ENCODE results near the gene TNIP1.

Gene TNIP1

DNA sequence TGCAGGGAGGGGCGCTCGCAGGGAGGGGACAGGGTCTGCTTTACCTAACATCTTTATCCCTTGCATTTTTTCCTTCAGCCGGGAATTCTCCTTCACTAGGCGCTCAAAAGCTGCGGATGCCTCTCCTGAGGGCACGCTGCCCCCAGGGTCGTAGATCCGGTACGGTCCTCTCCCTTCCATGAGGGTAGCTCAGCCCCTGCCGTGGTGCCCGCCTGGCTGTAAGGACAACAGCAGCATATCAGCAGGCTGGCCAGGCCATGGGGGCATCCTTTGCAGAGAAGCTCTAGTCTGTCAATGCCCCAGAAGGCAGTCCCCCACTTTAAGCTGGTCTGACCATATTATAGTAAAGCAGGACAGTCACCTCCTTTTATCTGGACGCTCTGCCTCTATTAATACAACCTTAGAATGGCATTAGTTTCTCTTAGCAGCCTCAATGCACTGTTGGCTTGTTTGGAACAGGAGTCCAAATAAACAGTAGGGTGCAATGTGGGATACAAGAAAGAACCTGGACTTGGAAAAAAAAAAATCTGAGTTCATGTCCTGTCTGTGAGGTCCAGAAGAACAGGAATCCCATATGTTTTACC is 15.8 kb downstream of the TNIP1 start:
- DNase-seq (ENCODE audit: low read depth), result no peak

DNA sequence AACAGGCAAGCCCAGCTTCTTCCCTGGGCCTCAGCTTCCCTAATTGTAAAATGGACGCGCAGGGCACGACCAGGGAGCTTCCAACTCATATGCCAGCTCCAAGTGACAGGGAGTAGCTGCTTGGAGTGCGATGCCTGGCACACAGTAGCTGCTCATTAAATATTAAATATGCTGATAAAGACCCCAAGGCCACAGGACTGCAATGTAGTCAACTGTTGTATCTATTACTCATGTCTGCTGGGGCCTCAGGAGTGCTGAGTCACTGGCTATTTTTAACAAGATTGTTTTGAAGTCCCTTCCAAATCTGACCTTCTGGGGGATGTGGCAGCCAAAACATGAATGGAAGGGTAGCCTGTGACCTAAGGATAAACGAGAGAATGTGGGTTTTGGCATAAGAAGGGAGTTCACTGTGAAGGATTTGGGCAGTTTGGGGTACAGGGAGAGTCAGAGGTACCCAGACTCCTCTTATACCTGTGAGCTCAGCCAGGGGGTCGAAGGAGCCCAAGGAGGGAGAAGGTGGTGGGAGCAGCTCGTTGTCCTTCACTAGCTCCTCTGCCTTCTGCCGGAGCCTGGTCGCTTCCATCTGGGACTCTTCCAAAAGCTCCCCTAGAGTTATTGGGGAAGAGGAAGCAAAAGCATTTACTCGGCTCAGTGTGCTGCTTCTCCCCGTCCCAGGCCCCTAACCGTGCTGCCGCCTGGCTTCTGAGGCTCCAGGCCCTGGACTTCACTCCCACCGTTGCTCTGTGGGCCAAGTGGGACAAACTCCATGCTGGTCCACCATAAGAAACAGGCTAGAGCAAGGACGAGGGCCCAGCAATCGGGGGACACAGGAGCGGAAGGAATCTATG is 17.5 kb downstream of the TNIP1 start:
- no peak for DNase-seq (ENCODE audit: low read depth)

DNA sequence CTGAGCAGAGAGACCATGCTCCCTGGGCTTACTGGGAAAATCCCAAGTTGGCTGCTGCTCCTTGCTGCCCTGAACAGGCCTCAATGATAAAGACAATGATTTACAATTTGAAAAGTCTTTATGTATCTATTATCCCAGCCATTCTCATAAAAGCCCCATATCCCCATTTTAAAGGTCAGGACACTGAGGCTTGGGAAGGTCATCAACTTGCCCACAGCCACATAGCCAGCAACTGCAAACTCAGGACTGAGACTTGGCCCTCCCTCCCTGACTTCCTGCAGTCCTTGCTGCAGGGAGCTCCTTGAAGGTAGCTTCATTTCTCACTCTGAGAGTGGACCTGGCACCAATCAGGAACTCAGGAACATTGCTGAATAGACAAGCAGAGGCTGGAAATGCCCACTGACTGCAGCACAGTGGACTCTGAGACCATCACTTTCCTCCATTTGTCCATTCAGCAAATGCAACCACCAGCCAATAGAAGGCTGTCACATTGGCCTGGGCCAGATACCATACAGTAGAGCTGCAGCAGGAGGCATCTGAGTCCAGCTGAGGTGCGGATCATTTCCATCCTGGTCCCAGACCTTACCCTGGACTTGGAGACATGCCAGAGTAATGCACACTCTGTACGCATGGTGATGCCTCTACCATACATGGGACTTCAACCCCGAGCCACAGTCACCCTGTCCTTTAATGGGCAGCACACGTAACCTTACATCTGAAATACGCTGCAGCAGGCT is 18.3 kb downstream of the TNIP1 start:
- no peak for DNase-seq (ENCODE audit: low read depth)

DNA sequence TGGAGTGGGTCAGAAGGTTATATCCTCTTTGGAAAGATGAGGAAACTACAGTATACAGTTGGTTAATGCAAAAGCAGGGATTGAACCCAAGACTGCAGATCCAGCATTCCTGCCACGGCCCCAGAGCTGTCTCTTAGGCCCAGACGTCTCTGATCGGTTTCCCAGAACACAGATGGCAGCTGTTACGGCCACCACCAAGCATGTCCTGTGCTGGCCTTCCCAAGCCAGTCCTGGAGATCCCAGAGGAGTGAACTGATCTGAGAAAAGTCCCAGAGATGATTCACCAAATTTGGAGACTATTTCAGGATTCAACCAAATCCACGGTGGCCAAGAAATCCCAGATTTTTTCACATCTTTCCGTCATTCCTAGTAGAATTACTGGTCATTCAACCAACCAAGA is 20.1 kb downstream of the TNIP1 start:
- no peak for DNase-seq (ENCODE audit: low read depth)

DNA sequence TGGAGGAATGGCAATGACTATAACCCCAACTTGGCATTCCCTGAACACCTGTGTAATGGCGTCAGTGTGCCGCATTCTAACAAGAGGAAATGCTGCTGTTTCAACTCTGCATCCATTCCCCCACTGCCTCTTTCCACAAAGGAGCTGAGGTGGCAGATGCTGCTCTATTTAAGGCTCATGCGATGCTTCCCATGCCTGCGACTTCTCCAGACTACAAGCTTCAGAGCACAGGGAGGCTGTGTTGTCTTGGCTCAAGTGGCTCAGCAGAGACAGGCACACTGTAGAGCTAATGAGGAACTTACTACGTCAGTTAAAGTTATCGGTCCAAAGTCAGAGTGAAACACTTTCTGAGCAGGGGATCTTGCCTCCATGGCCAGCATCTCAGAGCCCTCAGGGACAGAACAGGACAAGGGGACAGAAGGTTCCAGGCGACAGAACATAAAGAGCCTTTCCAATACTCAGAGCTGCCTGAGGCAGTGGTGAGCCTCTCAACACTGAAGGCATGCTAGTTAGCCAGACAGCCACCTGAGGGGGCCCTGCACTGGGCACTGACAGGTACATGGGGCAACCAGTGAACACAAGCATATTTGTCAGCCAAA is 21.8 kb downstream of the TNIP1 start:
- DNase-seq (ENCODE audit: low read depth), result no peak

DNA sequence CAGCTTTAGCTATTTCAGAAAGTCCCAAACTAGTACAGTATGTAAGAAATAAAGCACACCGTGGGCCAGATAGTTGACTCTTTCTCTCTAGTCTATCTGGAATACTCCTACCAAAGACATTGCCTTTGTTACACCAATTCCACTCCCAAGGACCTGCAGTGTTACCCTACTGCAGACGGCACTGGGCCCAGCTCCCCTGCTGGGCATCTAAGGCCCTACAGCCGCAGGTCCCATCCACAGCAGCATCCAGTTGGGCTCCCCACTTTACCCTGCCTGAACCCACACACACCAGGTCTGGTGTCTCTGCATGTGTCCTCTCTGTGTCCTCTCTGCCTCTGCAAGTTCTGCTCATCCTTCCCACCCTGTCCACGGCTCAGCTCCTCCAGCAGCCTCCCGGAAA is 22.5 kb downstream of the TNIP1 start:
- no peak for DNase-seq (ENCODE audit: low read depth)

DNA sequence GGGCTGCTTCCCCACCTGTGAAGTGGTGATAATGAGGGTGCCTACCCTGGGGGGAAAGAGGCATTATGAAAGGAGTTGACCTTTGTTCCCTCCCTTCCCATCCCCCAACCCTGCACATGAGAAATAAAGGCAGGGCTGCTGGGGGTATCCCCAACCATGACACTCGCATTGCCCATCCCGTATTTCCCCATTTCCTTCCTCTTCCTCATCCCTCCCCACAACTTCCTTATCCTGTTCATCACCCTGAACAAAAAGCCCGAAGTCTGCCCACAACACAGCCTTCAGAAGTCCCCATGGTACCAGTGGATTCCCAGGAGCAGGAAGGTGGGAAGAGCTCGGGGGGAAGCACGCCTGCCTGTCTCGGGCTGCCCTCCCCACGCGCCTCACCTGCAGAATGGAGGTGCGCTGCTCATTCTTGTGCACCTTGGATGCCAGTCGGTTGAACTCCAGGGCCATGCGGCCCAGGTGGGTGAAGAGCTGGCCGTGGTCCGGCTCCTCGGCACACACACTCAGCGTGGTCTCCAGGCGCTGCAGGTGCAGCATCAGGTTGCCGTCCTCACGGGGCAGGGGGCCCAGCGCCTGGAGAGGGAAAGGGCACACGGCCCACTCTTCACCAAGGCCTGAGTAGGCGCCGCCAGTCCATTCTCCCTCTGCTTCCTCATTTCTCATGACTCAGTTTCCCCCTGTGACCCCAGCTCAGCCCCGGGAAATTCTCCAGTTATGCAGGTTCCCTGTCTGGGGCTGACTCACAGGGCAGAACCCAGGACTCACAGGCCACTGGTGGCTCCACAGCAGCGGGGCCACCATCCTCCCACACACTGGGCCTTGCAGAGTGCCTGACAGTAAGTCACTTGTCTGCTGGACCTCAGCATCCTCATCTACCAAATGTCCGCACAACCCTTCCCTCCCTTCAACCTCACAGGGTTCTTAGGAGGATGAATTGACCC is 24.2 kb downstream of the TNIP1 start:
- DNase-seq (ENCODE audit: low read depth), result no peak

DNA sequence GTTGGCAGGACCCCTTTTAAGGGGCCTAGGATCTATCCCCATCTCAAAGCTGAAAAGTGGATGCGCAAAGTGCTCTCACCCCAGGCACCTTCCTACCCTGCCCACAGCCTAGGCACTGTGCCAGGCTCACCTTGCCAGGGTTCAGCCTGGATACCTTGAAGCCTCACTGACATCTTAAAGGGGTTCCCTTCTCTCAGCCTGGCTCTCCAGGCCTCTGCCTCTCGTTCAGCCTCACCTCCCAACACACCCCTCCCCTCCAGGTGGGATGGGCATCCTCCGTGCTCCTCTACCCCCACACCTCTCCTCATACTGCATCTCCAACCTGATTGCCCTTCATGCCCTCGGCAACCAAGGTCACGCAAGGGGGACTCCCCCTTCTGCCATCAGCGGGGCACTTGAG is 25.5 kb downstream of the TNIP1 start:
- DNase-seq (ENCODE audit: low read depth), result no peak

DNA sequence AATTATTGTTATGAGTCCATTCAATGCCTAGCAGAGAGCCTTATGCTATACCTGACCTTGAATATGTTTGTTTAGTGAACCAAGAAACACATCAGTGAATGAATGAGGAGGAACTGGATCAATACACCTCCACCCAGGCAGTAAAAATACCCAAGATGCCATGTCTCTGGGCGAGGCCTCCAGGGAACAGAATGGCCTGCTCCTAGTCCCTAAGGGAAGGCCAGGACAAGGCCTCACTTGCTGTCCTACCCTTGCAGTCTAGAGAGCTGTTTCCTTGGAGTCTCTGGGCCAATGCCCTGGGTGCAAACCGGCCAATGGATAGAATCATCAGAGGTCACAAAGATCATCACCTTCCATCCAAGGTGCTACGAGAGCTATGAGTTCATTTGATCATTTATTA is 26.1 kb downstream of the TNIP1 start:
- DNase-seq (ENCODE audit: low read depth), result no peak

DNA sequence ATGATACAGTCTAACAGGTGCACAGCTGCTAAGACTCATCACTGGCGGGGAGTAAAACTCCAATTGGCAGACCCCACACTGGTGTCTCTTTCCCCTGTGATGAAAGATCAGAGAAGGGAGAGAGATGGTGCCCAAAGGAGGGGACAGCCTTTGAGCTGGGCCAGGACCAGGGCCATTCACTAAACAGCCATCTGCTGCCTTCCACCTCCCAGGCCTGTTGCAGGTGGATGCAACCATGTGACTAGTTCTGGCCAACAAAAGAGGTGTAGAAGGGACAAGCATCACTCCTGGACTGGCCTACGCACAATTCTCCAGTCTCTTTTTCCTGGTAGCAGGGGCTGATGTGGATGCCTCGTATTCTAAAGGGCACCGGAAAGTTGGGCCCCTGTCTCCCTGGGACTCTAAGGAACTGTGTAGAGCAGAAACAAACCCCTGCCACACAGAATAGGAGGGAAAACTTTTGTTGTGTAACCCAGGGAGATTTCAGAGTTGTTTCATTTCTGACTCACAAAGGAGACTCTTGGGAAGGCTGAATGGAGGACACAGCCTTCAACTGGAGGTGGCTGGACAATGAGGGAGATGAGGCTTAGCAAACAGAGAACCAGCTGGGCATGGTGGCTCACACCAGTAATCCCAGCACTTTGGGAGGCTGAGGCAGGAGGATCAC is 26.9 kb downstream of the TNIP1 start:
- DNase-seq (ENCODE audit: low read depth), result no peak

DNA sequence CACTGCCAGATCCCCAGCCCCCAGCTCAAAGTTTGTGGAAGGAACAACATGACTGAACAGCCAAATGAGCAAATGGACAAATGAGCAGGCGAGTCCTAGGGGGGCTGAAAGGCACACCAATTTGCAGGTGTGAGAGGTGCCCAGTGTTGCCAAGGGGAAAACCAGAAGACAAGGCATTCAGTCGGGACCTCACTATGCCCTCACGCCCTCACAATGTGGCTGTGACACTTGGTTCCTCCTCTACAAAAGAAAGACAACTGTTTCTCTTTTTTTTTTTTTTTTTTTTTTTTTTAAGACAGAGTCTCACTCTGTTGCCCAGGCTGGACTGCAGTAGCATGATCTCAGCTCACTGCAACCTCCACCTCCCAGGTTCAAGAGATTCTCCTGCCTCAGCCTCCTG is 28.0 kb downstream of the TNIP1 start:
- no peak for DNase-seq (ENCODE audit: low read depth)

DNA sequence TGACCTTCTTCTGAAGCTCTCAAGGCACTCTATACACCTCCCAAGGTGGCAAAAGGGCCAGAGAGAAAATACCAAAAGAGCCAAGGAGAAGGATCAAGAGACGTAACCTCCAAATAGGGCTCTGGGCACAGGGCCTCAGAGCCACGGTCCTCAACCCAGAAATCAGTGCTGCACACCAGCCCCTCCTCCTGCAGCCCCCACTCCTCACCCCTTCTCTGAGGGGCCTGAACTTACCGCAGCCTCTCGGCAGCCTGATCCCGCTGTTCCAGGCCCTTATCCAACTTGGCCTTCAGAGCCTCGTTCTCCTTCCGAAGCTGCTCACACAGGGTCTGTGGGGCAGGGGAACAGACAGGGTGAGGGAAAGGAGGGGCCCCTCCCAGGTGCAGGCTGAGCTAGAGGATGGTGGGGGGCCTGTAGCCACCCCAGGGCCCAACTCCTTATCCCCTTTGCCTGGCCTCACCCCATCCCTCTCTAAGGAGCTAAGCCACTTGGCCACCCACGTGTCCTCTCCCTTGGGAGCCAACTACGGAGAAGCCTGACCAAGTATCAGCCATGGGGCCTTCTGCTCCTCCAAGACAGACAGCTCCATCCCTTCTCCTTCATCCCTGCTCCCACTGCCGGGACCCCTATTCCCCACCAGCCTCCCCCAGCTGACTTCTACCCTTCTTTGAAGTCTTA is 28.8 kb downstream of the TNIP1 start:
- DNase-seq (ENCODE audit: low read depth), result no peak

DNA sequence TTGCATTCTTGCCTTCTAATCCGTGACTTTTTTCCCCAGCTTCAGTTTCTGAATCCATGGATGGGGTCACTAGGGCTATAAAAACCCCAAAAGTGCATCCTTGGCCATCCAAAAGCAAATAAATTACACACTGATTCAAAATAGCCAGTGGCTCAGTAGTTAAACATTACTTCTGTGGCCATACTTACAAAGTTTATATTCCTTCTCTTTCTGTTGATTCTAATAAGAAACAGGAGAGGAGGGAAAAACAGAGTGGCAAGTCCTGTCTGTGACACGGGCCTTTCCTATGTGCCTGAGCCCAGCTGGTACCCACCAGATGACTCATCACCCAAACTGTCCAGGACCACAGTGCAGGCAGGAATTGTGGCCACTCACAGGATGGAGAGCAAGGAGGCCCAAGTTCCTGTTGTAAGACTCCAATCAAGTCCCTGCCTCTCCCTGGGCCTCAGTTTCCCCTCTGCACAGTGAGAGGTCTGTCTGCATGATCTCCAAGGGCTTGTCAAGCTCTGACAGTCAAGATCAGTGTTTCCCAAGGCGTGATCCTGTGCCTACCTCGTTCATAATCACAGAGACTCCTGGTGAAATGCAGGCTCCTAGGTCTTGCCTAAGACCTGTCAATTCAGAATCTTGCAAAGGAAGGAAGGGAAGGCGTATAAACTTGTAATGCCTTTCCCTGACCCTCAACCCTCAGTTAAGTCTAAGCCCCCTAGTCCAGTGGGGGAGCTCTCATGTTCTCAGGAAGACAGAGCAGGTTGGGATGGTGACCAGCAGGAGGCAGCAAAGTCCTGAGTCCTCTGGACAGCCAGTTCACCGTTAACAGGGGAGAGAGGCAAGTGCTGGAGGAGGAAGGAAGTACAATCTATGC is 29.5 kb downstream of the TNIP1 start:
- DNase-seq (ENCODE audit: low read depth), result peak; percentile 66

DNA sequence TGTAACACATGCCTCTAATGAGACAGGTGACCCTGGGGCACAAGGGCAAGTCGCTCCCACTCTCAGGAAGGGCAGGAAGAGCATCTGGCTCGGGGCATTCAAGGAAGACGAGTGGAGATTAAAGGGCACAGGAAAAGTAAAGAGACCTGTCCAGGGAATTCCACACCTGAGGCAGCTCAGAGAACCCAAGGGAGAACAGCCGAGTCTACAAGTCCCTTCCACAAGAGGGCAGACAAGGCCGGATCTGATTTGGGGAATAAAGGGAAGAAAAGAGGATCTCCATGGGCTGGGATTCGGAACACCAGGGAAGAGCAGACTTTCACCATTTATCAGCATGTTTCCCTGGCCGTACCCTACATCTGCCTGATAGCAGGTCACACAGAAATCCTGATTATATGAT is 32.3 kb downstream of the TNIP1 start:
- DNase-seq (ENCODE audit: low read depth), result no peak

DNA sequence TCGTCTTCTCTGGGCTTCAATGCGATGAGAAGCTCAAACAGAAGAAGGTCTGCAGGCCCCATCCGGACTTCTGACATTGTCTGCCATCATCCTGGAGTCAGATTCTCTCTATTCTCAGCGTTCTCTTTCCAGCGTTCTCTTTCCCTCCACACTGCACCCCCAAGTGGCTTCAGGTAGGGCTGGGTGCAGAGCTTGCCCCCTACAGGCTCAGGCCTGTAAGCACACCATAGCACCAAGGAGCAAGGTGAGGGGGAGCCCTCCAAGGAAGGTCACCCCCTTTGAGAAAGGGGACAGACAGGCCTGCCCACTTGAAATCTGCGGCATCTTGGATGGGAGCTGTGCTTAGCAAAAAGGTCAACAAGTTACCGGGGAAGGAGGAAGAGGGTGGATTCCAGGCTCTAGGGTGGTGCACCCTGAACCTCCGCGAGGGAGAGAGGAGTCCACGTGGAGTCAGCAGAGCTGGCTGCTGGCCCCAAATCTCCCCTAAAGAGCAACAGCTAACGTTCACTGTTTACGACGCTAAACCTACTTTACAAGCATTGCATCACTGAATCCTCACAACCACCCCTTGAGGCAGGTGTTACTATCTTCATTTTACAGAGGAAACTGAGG is 32.9 kb downstream of the TNIP1 start:
- no peak for DNase-seq (ENCODE audit: low read depth)

DNA sequence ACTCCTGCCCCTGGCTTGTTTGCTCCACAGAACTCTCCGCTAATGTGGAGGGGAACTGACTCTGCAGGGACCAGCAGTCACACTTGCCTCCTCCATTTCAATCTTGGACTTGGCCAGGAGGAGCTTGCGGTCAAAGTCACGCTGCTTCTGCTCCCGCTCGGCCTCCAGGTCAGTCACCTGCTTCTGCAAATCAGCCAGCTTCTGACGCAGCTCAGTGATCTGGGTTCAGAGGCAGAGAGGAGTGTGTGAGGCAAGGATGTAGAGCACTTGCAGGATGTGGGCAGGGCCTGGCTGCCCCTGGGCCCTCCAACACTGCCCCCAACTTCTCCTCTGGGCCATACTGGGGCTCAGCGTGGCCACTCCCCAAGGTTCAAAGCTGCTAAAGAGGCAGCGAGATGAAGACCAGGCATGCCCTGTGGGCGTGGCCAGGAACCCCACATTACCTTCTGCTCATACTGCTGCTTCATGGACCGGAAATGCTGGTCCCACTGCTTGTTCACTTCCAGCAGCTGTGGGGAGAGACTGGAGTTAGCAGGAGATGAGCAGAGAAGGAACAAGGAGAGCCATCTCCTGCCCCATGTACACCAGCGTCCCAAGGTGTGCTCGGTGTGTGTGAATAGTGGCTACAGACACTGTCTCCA is 38.3 kb downstream of the TNIP1 start:
- no peak for DNase-seq (ENCODE audit: low read depth)

DNA sequence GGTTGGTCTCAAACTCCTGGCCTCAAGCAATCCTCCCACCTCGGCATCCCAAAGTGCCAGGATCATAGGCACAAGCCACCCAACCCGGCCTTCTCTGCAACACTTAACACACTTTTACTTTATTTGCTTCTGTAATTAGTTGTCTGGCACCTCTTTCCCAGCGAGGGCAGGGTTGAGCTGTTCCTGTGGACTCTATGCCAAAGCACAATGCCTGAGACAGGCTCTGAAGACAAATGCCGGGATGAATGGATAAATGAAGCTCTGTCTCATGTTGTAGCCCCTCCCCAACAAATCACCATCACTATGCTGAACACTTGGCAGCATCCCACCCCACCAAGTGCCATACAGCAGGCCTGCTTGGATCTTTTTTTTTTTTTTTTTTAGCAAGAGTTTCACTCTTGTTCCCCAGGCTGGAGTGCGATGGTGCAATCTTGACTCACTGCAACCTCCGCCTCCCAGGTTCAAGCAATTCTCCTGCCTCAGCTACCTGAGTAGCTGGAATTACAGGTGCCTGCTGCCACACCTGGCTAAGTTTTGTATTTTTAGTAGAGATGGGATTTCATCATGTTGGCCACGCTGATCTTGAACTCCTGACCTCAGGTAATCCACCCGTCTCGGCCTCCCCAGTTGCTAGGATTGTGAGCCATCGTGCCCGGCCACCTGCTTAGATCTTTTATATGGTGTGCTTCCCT is 39.1 kb downstream of the TNIP1 start:
- no peak for DNase-seq (ENCODE audit: low read depth)

DNA sequence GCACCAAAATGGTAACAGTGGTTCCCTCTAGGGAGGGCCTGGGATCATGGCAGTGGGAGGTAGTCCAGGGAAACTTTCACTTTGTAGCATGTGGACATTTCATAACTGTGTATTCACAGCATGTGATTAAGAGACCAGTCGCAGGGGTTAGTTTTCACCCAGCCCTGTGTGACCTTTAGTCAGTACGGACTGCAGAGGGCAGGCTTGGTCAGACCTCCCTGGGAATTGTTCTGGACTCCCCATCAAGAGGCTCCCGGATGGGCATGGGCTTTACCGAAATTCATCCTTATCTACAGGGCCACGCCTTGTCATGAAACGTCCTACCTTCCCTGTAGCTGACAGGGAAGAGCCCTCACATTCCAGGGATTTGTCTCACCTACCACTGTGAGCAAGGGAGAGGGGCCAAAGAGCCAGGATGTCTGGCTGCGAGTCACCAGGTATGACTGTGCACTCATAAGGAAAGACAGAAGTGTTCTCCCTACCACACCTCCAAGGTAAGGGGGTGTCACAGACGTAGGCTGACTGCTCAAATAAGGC is 40.6 kb downstream of the TNIP1 start:
- DNase-seq (ENCODE audit: low read depth), result no peak

Data from CMK (cell line).